Fibroblast of skin of abdomen (primary cell): Measurements from ENCODE around the gene EHBP1.

Experiments used
- DNase-seq: peaks from one replicate; pipeline ENCODE4 v3.0.0-alpha.2; 2013

EHBP1 gene

DNA sequence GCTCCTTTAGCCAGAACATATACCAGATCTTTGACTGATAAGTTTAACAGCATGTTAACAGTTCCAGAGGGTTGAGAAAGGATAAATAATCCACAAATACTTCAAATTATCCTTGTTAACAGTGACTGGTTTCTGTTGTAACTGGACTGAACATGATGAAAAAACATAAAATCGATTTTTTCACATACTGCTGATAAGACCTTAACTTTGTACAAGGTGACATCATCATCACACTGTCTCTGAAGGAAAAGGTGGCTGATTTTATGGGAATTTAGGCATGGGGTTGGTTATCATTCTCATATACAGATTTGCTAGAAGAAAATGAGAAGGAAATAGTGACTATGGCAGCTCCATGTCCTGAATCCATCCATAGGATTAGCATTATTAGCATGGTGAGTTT is 381.2 kb downstream of the EHBP1 start:
- no peak for DNase-seq

DNA sequence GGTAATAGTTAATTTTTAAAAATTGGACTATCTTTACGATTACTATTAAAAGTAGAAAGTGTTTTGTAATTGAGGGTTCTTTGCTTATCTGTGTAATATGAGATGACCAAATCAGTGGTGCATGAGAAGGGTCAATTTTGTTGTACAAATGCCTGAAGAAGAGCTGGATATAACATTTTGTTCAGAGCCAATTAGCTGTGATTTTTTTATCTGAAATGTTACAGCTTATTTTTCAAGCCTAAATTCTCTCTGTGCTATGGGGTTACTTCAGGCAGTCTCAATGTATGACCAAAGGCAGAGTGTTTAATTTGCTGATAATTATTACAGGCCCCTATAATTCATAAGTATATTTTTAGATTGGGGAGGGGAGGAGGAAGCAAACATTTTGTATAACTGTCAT is 386.9 kb downstream of the EHBP1 start:
- DNase-seq: no peak

DNA sequence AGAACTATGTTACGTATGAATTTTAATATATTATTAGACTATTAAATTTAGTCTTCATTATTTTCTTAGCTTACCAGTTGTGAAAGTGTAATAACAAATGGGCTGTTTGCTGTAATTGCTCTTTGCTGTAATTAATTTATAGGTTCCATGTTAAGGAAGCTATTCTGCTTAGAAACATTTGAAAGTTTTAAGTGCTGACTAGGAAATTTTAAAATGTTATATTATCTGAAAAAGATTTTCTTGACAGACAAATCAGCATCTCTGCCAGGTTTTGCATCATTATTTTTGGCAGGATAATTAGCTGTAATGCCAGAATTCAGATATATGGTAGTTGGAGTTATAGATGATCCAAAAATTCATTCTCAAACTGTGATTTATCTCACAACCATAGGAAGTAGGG is 387.3 kb downstream of the EHBP1 start:
- no peak for DNase-seq

DNA sequence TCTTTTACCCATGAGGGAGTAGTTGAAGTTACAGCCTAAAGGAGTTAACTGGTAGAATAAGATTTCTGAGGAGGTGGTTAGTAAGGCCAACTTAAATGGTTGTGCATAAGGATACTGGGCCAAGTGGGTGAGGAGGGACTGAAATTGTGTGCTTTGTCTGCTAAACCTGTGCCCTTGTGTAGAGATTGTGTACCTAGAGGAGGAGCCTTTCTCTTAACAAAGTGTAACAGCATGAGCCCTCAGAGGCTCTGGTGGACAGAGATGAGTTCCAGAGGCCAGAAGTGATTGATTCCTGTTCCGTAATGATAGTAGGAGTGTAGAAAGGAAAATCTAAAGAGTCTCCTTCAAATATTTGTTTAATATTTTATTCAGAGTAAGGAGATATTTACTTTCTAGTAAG is 388.0 kb downstream of the EHBP1 start:
- no peak for DNase-seq
